Coronary artery (tissue), 2 donors: ENCODE measurements around the gene TMEM184B.
A peak's percentile ranks its signal among the peaks of the same experiment; 100 is the strongest.

ENCODE experiments used
- DNase-seq: peaks from one replicate; pipeline ENCODE4 v3.0.0-alpha.2; 2017; ENCODE audit warnings: low spot score
- H3K27ac ChIP-seq, 2 donors: fragments of 200-600 bp; sonication (generic); one replicate each; pipeline ENCODE4 v1.5.1; 2016 to 2019
- H3K4me3 ChIP-seq: fragments of 200-600 bp; sonication (generic); 2 replicates; pipeline ENCODE4 v1.5.1; 2016; ENCODE audit warnings: mild to moderate bottlenecking, moderate library complexity
- CTCF ChIP-seq: fragments of 200-600 bp; sonication (generic); IDR thresholded peaks from one replicate; pipeline ENCODE4 v1.5.1; 2019; ENCODE audit warnings: antibody characterized with exemption

The TMEM184B gene

GRCh38 chr22:38203090-38203810 lies 69.6 kb downstream of the TMEM184B start:
- DNase-seq, result no peak
- Histone ChIP-seq H3K27ac (peak overlapping the region; percentile 99), H3K4me3 (peak overlapping the region; percentile 92)
- TF ChIP-seq CTCF, result no peak

- TF ChIP-seq CTCF, result peak; percentile 13
- H3K27ac ChIP-seq, result peak overlapping the region; percentile 99
- peak; percentile 97 for DNase-seq
- H3K4me3 ChIP-seq, result peak overlapping the region; percentile 92
Observed at GRCh38 chr22:38202437-38203089, 70.2 kb downstream of the TMEM184B start.

- peak; percentile 98 for DNase-seq
- TF ChIP-seq CTCF, result no peak
- H3K4me3 ChIP-seq, result peak within 1 kb of the TSS; percentile 92
- H3K27ac ChIP-seq, result peak within 1 kb of the TSS; percentile 99
Observed at GRCh38 chr22:38201711-38202436, 70.9 kb downstream of the TMEM184B start, which contains the start of gene MAFF. Gene MAFF, plus strand, starts transcription at chr22:38201994. Its CDS starts 11,860 bp downstream, at chr22:38213854.

GRCh38 chr22:38201371-38201710 lies 71.5 kb downstream of the TMEM184B start:
- no peak for DNase-seq
- TF ChIP-seq CTCF, result no peak
- Histone ChIP-seq H3K4me3 (peak overlapping the region; percentile 92), H3K27ac (peak overlapping the region; percentile 99)

GRCh38 chr22:38199826-38200559 lies 72.8 kb downstream of the TMEM184B start:
- DNase-seq, result no peak
- H3K27ac ChIP-seq, result no peak overlapping the region
- no peak overlapping the region for H3K4me3 ChIP-seq
- TF ChIP-seq CTCF, result no peak

- TF ChIP-seq CTCF, result no peak
- Histone ChIP-seq H3K4me3 (no peak overlapping the region), H3K27ac (no peak overlapping the region)
- no peak for DNase-seq
Observed at GRCh38 chr22:38196791-38197419, 75.9 kb downstream of the TMEM184B start.
